ENCODE measurements around the gene CMYA5.

Gene CMYA5

DNA sequence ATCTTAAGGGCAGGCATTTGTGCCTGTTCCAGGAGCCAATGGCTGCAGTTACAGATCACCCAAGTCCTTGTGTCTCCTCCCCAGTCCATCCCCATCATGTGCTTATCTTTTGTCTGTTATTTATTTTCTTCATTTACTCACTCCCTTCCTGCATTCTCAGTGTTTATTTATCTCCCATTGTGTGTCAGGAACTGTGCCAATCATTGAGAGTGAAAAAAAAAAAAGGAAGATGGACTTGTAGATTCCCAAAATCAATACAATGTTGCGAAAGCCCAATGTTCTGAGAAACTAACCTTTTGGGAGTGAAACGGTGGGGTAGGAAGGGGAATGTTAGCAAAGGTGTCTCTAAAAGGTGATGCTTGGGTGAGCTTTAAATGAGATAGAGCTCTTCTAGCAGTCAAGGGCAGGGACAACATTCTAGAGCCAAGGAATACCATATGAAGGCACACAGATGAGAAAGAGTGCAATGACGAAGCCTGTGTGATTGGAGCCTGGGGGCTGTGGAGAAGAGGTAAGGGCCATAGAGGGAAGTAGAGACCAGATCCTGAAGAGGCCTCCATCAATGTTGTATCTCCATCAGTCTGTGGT, 53.0 kb downstream of the CMYA5 start:
- H3K27ac ChIP-seq, result no peak overlapping the region
- TF ChIP-seq, protein P1, sequence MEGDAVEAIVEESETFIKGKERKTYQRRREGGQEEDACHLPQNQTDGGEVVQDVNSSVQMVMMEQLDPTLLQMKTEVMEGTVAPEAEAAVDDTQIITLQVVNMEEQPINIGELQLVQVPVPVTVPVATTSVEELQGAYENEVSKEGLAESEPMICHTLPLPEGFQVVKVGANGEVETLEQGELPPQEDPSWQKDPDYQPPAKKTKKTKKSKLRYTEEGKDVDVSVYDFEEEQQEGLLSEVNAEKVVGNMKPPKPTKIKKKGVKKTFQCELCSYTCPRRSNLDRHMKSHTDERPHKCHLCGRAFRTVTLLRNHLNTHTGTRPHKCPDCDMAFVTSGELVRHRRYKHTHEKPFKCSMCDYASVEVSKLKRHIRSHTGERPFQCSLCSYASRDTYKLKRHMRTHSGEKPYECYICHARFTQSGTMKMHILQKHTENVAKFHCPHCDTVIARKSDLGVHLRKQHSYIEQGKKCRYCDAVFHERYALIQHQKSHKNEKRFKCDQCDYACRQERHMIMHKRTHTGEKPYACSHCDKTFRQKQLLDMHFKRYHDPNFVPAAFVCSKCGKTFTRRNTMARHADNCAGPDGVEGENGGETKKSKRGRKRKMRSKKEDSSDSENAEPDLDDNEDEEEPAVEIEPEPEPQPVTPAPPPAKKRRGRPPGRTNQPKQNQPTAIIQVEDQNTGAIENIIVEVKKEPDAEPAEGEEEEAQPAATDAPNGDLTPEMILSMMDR (conservative IDR thresholded peaks at IDR 0.05), result no peak

DNA sequence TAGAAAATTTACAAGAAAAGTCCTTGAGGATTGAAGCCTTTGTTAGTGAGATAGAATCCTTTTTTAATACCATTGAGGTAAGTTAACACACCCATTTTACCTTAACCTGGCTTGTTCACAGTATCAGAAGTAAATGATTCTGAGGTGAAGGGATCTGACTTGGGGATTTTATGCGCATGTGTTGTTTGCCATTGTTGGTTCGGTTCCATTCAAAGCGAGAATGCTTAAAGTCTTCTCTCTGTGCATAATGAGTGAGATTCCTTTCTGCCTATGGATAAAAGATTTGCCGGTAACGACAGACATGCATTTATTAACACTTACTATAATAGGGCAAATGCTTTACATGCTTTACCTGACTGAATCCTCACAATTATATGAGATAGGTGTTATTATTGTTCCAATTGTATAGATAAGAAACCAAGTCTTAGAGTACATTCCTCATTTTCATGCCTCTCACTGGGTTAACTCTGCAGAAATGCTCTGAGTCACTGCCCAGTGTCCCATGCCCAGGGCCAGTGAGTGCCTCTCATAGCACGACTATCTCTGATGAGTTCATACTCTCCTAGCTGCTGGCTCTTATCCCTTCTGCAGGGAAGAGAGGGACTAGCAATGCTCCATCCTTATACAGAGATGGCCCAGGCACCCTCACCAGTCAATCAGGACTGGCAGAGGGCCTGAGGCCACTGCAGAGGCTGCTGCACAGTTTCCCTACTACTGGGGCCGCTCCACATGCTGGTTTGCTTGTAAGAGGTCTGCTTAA, 54.4 kb downstream of the CMYA5 start:
- H3K27ac ChIP-seq, result no peak overlapping the region
- TF ChIP-seq, protein P1 (conservative IDR thresholded peaks at IDR 0.05), result no peak

DNA sequence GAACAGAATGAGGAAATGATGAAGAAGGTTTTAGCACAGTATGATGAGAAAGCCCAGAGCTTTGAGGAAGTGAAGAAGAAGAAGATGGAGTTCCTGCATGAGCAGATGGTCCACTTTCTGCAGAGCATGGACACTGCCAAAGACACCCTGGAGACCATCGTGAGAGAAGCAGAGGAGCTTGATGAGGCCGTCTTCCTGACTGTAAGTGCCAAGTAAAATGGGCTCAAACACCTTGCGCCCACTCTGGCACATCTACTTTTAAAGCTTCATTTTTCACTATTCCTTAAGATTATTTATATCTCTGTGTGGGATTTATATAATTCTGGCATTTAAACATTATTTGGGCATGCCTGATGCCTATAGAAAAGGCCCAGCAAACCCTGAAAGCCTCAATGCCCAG, 55.6 kb downstream of the CMYA5 start:
- TF ChIP-seq, protein P1 (conservative IDR thresholded peaks at IDR 0.05), result no peak
- no peak overlapping the region for H3K27ac ChIP-seq

DNA sequence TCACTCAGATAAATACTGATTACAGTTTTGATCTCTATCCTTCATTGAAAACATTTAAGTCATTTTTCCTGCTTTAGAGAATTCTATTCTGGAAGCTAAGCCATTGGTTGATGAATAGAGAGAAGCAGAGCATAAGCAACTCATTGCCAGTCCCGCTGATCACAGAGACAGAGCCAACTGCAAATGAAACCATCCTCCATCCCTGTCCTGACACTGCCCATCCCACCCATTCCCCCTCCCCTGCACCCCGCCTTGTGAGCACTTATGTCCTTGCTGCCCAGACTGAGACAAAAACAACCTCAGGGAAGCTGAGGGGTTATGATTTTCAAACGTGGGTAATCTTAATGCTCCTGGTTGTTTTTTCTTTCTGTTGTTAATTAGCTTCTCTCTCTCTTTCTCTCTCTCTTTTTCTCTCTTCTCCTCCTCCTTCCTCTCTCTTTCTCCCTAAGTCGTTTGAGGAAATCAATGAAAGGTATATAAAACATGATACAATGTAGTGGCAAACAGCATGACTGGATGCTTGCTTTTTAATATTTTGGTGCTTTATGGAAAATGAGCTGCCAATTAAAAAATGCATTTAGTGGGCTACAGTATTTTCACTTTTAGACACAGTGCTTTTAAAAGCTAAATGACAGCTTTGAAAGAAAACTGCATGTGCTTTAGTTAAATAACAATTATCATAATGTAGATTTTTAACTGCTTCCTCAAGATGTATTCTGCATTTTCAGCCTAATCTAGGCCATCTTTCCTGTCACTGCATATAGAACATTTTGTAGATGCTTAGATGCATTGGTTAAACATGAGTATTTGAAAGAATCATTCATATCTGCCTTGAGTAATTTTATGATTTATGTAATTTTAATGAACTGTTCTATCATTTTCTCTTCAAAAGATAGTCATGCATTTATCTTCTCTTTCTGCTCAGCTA, 57.3 kb downstream of the CMYA5 start:
- no peak overlapping the region for H3K27ac ChIP-seq
- TF ChIP-seq, protein P1 (conservative IDR thresholded peaks at IDR 0.05), result no peak

DNA sequence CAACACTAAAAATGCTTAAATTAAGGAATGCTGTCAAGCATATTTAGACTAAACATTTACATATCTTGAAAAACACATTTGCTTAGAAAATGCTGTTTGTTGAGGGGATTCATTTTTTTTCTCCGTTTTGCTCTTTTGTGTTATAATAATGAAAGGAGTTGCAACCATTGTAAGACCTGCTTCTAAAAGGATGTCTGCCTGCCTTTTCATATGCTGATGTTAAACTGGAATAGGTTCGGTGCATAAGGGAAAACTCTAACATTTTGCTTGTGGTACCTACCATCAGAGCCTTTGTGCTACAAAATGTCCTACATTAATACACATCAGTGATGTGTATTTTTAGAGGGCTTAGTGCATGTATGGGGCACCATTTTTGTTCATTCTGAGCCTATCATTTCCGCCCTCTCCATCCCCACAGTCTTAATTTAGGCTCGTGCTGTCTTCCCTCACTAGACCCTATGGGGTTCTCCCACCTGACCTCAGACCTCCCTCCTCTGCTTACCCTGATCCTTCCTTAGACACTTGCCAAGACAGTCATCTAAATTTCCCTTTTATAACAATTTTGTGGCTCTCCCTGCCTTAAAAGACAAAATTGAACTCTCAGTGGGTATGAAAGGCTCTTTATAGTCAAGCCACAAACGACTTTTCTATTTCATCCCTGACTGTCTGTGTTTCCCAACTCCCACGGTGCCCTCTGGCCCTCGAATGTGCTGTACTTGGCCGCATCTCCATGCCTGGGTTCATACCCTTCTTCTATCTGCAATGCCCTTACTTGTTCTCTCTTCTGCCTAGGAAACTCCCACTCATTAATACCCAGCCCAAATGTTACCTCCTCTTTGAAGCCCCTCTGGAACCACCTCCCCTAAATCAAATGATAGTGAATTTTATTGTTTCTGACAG, 61.2 kb downstream of the CMYA5 start:
- TF ChIP-seq, protein P1 (conservative IDR thresholded peaks at IDR 0.05), result no peak
- H3K27ac ChIP-seq, result no peak overlapping the region

DNA sequence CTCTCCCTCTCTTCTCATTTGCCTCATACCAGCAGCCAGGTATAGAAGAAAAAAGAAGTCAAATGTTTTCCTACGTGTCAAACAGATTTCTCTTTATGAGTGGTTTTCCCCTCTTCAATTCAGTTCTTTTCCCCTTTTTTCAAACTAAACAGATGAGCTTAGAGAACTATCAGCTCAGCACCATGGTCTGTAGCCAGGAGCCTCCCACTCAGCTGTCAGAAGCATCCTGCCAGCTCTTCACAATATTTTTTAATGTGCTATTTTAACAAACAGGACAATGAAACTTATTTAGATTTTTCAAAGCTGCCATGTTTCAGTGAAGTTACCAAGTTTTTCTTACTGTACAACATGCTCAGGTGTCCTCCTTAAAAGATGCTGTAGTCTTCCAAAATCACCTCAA, 63.5 kb downstream of the CMYA5 start:
- no peak overlapping the region for H3K27ac ChIP-seq
- TF ChIP-seq, protein P1 (conservative IDR thresholded peaks at IDR 0.05), result no peak
